Upper lobe of left lung (tissue), 4 donors: ENCODE data around the gene UNC119.

Source experiments
- CTCF ChIP-seq, 6 experiments: fragments of 450-650 bp in 4 of 6; fragments of 200-600 bp in 2 of 6; sonication (generic) in 2 of 6; IDR thresholded peaks; one replicate each; pipeline ENCODE4 v1.5.1; 2016 to 2019; ENCODE audit warnings: antibody characterized with exemption in 6 of 6
- POLR2A ChIP-seq, 4 donors: fragments of 450-650 bp; IDR thresholded peaks; one replicate each; pipeline ENCODE4 v1.5.1; 2016 to 2017; ENCODE audit warnings: antibody characterized with exemption in 4 of 4, mild to moderate bottlenecking in 2 of 4

GRCh38 chr17:28578246-28579195 lies 26.1 kb upstream of the UNC119 start:
- TF ChIP-seq CTCF (IDR thresholded peaks at IDR 0.05): no peak
- TF ChIP-seq POLR2A (IDR thresholded peaks at IDR 0.05): no peak
